ENCODE data around the gene CACNB4. TPM values are rescaled to one million over a fixed set of nuclear protein-coding genes. Genes with fewer than 3 reads are reported as not detected.

Gene CACNB4
- total RNA-seq, 1 experiment from 2014 or later: 1.00 TPM

- CTCF ChIA-PET: no interaction called here
- no TSS peak for BruUV-seq (replicated peaks)
- DNase-seq: no peak
These were observed 305.7 kb downstream of the CACNB4 start for GRCh38 chr2:151793123-151793522.

GRCh38 chr2:151792589-151792988 is 306.3 kb downstream of the CACNB4 start:
- no peak for DNase-seq
- H3K4me3 ChIP-seq (ENCODE audit: low read depth, low read length): no peak overlapping the region
- no peaks in the 10 kb centered on the region for H3K9me3 Mint-ChIP-seq (ENCODE audit: unreplicated experiment)
- no peaks in the 10 kb centered on the region for H3K27me3 Mint-ChIP-seq (ENCODE audit: insufficient read depth, unreplicated experiment)
- ChIA-PET POLR2A (no interaction called here), CTCF (no interaction called here)
- peaks cover 17% of the 10 kb centered on the region for H3K36me3 Mint-ChIP-seq (ENCODE audit: insufficient read depth, unreplicated experiment)
- no peak overlapping the region for H3K27ac Mint-ChIP-seq (ENCODE audit: unreplicated experiment)
- H3K9me3 ChIP-seq: no peaks in the 10 kb centered on the region
- H3K4me1 ChIP-seq: no peaks in the 10 kb centered on the region
- no peaks in the 10 kb centered on the region for H3K36me3 ChIP-seq (ENCODE audit: control insufficient read depth, insufficient read depth, low read length)
- no peak overlapping the region for H3K4me3 Mint-ChIP-seq (ENCODE audit: unreplicated experiment)
- no TSS peak for BruUV-seq (replicated peaks)
- intact Hi-C loops (cut with micrococcal nuclease; ENCODE audit: unreplicated experiment): loop anchor here (2.0 kb wide), 1 partner anchor 64 kb away; no protein-coding TSS in a partner anchor
- H3K4me1 Mint-ChIP-seq (ENCODE audit: low read depth, unreplicated experiment): no peaks in the 10 kb centered on the region
- peak in 1 of 2 experiments; percentile 35 for TF ChIP-seq CTCF (IDR thresholded peaks at IDR 0.05; ENCODE audit: insufficient read depth in 1 of 2, low read depth in 1 of 2, low read length in 1 of 2, severe bottlenecking in 1 of 2, unreplicated experiment in 1 of 2)
- no peaks in the 10 kb centered on the region for H3K27me3 ChIP-seq (replicated peaks; ENCODE audit: control insufficient read depth, insufficient read depth, low read length)

More at GRCh38 chr2:151793123-151793522, 305.7 kb downstream of the CACNB4 start:
- Mint-ChIP-seq H3K9me3 (ENCODE audit: unreplicated experiment) (no peaks in the 10 kb centered on the region), H3K27me3 (ENCODE audit: insufficient read depth, unreplicated experiment) (no peaks in the 10 kb centered on the region), H3K36me3 (ENCODE audit: insufficient read depth, unreplicated experiment) (peaks cover 14% of the 10 kb centered on the region), H3K4me1 (ENCODE audit: low read depth, unreplicated experiment) (no peaks in the 10 kb centered on the region), H3K4me3 (ENCODE audit: unreplicated experiment) (no peak overlapping the region), H3K27ac (ENCODE audit: unreplicated experiment) (no peak overlapping the region)
- Histone ChIP-seq H3K36me3 (ENCODE audit: control insufficient read depth, insufficient read depth, low read length) (no peaks in the 10 kb centered on the region), H3K9me3 (no peaks in the 10 kb centered on the region), H3K4me1 (no peaks in the 10 kb centered on the region), H3K4me3 (ENCODE audit: low read depth, low read length) (no peak overlapping the region), H3K27me3 (replicated peaks; ENCODE audit: control insufficient read depth, insufficient read depth, low read length) (no peaks in the 10 kb centered on the region)
- POLR2A ChIA-PET: no interaction called here
- intact Hi-C loops (cut with micrococcal nuclease; ENCODE audit: unreplicated experiment): loop anchor here (2.0 kb wide), 1 partner anchor 64 kb away; no protein-coding TSS in a partner anchor
- TF ChIP-seq CTCF (IDR thresholded peaks at IDR 0.05; ENCODE audit: insufficient read depth in 1 of 2, low read depth in 1 of 2, low read length in 1 of 2, severe bottlenecking in 1 of 2, unreplicated experiment in 1 of 2): no peak

- Mint-ChIP-seq H3K36me3 (ENCODE audit: insufficient read depth, unreplicated experiment) (peaks cover 11% of the 10 kb centered on the region), H3K4me1 (ENCODE audit: low read depth, unreplicated experiment) (no peaks in the 10 kb centered on the region), H3K4me3 (ENCODE audit: unreplicated experiment) (no peak overlapping the region), H3K27ac (ENCODE audit: unreplicated experiment) (no peak overlapping the region), H3K27me3 (ENCODE audit: insufficient read depth, unreplicated experiment) (no peaks in the 10 kb centered on the region), H3K9me3 (ENCODE audit: unreplicated experiment) (no peaks in the 10 kb centered on the region)
- ChIA-PET CTCF (no interaction called here), POLR2A (no interaction called here)
- Histone ChIP-seq H3K9me3 (no peaks in the 10 kb centered on the region), H3K36me3 (ENCODE audit: control insufficient read depth, insufficient read depth, low read length) (no peaks in the 10 kb centered on the region), H3K4me1 (no peaks in the 10 kb centered on the region), H3K27me3 (replicated peaks; ENCODE audit: control insufficient read depth, insufficient read depth, low read length) (no peaks in the 10 kb centered on the region), H3K4me3 (ENCODE audit: low read depth, low read length) (no peak overlapping the region)
- intact Hi-C loops (cut with micrococcal nuclease; ENCODE audit: unreplicated experiment): no loop called here
- no peak for DNase-seq
- no peak for TF ChIP-seq CTCF (IDR thresholded peaks at IDR 0.05; ENCODE audit: insufficient read depth in 1 of 2, low read depth in 1 of 2, low read length in 1 of 2, severe bottlenecking in 1 of 2, unreplicated experiment in 1 of 2)
- BruUV-seq (replicated peaks): no TSS peak
These were observed 307.3 kb downstream of the CACNB4 start for GRCh38 chr2:151791545-151791944.

All from Caco-2 (cell line).